GM23338 (cell line): ENCODE data around the gene ACAN.

ENCODE experiments used
- EZH2 ChIP-seq: fragments of 200-600 bp; sonication (generic); IDR thresholded peaks from one replicate; pipeline ENCODE4 v1.8.0; 2017; ENCODE audit warnings: antibody characterized with exemption, mild to moderate bottlenecking, low read depth; ENCODE audit not compliant: unreplicated experiment
- EZH2phosphoT487 ChIP-seq: fragments of 200-600 bp; sonication (generic); IDR thresholded peaks from one replicate; pipeline ENCODE4 v1.8.1; 2018; ENCODE audit warnings: antibody characterized with exemption; ENCODE audit not compliant: unreplicated experiment
- JUNB ChIP-seq: IDR thresholded peaks from one replicate; pipeline ENCODE4 v1.6.1; 2016; ENCODE audit warnings: antibody characterized with exemption; ENCODE audit not compliant: unreplicated experiment
- NANOG ChIP-seq: IDR thresholded peaks from 2 replicates; pipeline ENCODE4 v1.6.1; 2016; ENCODE audit warnings: antibody characterized with exemption, borderline replicate concordance
- POLR2AphosphoS5 ChIP-seq: IDR thresholded peaks from 2 replicates; pipeline ENCODE4 v1.6.1; 2016; ENCODE audit warnings: antibody characterized with exemption, low read depth
- STAT1 ChIP-seq: IDR thresholded peaks from one replicate; pipeline ENCODE4 v1.6.1; 2016; ENCODE audit warnings: antibody characterized with exemption; ENCODE audit not compliant: unreplicated experiment
- ZNF331 ChIP-seq: fragments of 250-450 bp; sonication (Bioruptor Pico); IDR thresholded peaks from 2 replicates; pipeline ENCODE4 v1.5.0; 2020; ENCODE audit warnings: low read depth, mild to moderate bottlenecking, moderate library complexity
- TF ChIP-seq, protein P1 (sequence below), 2 experiments: fragments of 200-600 bp in 1 of 2; sonication (generic) in 1 of 2; conservative IDR thresholded peaks; 2 replicates each; pipeline versions ENCODE4 v1.5.1 to v1.6.1; 2016 to 2017; ENCODE audit warnings: antibody characterized with exemption in 2 of 2, low read depth in 2 of 2, mild to moderate bottlenecking in 2 of 2, moderate library complexity in 1 of 2
- TF ChIP-seq, protein P2 (sequence below): IDR thresholded peaks from 2 replicates; pipeline ENCODE4 v1.6.1; 2016; ENCODE audit warnings: antibody characterized with exemption
- TF ChIP-seq, protein P3 (sequence below): fragments of 250-450 bp; sonication (Bioruptor Pico); IDR thresholded peaks from 2 replicates; pipeline ENCODE4 v1.5.0; 2020; ENCODE audit warnings: mild to moderate bottlenecking, moderate library complexity
- TF ChIP-seq, protein P4 (sequence below): IDR thresholded peaks from one replicate; pipeline ENCODE4 v1.6.1; 2018; ENCODE audit warnings: antibody characterized with exemption; ENCODE audit not compliant: unreplicated experiment

DNA sequence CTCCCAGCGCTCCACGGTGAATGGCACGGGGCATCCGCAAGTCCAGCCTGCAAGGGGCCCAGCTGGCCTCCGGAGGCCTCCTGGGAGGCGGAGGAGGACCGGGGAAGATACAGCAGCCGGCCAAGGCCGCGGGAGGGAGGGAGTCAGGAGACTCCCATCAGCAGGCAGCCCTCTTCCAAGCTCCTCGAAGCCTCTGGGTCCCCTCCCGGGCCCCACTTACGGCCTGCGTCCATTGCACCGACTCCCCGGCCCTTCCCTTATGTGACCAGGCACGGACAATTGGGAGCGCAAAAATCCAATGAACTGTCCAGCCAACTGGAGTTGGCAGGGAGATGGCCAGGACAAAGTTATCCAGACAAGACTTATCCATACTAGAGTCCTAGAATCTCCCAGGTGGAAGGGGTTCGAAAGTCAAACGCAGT lies 109.3 kb downstream of the ACAN start:
- TF ChIP-seq POLR2AphosphoS5, result no peak
- no peak for TF ChIP-seq EZH2
- TF ChIP-seq, protein P1, sequence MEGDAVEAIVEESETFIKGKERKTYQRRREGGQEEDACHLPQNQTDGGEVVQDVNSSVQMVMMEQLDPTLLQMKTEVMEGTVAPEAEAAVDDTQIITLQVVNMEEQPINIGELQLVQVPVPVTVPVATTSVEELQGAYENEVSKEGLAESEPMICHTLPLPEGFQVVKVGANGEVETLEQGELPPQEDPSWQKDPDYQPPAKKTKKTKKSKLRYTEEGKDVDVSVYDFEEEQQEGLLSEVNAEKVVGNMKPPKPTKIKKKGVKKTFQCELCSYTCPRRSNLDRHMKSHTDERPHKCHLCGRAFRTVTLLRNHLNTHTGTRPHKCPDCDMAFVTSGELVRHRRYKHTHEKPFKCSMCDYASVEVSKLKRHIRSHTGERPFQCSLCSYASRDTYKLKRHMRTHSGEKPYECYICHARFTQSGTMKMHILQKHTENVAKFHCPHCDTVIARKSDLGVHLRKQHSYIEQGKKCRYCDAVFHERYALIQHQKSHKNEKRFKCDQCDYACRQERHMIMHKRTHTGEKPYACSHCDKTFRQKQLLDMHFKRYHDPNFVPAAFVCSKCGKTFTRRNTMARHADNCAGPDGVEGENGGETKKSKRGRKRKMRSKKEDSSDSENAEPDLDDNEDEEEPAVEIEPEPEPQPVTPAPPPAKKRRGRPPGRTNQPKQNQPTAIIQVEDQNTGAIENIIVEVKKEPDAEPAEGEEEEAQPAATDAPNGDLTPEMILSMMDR (conservative IDR thresholded peaks at IDR 0.05; ENCODE audit: low read depth in 2 of 2), result no peak
- TF ChIP-seq, protein P2, sequence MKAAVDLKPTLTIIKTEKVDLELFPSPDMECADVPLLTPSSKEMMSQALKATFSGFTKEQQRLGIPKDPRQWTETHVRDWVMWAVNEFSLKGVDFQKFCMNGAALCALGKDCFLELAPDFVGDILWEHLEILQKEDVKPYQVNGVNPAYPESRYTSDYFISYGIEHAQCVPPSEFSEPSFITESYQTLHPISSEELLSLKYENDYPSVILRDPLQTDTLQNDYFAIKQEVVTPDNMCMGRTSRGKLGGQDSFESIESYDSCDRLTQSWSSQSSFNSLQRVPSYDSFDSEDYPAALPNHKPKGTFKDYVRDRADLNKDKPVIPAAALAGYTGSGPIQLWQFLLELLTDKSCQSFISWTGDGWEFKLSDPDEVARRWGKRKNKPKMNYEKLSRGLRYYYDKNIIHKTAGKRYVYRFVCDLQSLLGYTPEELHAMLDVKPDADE, result no peak
- TF ChIP-seq ZNF331 (CRISPR knock-in tag), result no peak
- TF ChIP-seq, protein P3, sequence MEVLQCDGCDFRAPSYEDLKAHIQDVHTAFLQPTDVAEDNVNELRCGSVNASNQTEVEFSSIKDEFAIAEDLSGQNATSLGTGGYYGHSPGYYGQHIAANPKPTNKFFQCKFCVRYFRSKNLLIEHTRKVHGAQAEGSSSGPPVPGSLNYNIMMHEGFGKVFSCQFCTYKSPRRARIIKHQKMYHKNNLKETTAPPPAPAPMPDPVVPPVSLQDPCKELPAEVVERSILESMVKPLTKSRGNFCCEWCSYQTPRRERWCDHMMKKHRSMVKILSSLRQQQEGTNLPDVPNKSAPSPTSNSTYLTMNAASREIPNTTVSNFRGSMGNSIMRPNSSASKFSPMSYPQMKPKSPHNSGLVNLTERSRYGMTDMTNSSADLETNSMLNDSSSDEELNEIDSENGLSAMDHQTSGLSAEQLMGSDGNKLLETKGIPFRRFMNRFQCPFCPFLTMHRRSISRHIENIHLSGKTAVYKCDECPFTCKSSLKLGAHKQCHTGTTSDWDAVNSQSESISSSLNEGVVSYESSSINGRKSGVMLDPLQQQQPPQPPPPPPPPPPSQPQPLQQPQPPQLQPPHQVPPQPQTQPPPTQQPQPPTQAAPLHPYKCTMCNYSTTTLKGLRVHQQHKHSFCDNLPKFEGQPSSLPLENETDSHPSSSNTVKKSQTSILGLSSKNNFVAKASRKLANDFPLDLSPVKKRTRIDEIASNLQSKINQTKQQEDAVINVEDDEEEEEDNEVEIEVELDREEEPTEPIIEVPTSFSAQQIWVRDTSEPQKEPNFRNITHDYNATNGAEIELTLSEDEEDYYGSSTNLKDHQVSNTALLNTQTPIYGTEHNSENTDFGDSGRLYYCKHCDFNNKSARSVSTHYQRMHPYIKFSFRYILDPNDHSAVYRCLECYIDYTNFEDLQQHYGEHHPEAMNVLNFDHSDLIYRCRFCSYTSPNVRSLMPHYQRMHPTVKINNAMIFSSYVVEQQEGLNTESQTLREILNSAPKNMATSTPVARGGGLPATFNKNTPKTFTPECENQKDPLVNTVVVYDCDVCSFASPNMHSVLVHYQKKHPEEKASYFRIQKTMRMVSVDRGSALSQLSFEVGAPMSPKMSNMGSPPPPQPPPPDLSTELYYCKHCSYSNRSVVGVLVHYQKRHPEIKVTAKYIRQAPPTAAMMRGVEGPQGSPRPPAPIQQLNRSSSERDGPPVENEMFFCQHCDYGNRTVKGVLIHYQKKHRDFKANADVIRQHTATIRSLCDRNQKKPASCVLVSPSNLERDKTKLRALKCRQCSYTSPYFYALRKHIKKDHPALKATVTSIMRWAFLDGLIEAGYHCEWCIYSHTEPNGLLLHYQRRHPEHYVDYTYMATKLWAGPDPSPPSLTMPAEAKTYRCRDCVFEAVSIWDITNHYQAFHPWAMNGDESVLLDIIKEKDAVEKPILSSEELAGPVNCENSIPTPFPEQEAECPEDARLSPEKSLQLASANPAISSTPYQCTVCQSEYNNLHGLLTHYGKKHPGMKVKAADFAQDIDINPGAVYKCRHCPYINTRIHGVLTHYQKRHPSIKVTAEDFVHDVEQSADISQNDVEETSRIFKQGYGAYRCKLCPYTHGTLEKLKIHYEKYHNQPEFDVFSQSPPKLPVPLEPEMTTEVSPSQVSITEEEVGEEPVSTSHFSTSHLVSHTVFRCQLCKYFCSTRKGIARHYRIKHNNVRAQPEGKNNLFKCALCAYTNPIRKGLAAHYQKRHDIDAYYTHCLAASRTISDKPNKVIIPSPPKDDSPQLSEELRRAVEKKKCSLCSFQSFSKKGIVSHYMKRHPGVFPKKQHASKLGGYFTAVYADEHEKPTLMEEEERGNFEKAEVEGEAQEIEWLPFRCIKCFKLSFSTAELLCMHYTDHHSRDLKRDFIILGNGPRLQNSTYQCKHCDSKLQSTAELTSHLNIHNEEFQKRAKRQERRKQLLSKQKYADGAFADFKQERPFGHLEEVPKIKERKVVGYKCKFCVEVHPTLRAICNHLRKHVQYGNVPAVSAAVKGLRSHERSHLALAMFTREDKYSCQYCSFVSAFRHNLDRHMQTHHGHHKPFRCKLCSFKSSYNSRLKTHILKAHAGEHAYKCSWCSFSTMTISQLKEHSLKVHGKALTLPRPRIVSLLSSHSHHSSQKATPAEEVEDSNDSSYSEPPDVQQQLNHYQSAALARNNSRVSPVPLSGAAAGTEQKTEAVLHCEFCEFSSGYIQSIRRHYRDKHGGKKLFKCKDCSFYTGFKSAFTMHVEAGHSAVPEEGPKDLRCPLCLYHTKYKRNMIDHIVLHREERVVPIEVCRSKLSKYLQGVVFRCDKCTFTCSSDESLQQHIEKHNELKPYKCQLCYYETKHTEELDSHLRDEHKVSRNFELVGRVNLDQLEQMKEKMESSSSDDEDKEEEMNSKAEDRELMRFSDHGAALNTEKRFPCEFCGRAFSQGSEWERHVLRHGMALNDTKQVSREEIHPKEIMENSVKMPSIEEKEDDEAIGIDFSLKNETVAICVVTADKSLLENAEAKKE (CRISPR knock-in tag), result no peak
- no peak for TF ChIP-seq JUNB
- no peak for TF ChIP-seq EZH2phosphoT487
- TF ChIP-seq, protein P4, sequence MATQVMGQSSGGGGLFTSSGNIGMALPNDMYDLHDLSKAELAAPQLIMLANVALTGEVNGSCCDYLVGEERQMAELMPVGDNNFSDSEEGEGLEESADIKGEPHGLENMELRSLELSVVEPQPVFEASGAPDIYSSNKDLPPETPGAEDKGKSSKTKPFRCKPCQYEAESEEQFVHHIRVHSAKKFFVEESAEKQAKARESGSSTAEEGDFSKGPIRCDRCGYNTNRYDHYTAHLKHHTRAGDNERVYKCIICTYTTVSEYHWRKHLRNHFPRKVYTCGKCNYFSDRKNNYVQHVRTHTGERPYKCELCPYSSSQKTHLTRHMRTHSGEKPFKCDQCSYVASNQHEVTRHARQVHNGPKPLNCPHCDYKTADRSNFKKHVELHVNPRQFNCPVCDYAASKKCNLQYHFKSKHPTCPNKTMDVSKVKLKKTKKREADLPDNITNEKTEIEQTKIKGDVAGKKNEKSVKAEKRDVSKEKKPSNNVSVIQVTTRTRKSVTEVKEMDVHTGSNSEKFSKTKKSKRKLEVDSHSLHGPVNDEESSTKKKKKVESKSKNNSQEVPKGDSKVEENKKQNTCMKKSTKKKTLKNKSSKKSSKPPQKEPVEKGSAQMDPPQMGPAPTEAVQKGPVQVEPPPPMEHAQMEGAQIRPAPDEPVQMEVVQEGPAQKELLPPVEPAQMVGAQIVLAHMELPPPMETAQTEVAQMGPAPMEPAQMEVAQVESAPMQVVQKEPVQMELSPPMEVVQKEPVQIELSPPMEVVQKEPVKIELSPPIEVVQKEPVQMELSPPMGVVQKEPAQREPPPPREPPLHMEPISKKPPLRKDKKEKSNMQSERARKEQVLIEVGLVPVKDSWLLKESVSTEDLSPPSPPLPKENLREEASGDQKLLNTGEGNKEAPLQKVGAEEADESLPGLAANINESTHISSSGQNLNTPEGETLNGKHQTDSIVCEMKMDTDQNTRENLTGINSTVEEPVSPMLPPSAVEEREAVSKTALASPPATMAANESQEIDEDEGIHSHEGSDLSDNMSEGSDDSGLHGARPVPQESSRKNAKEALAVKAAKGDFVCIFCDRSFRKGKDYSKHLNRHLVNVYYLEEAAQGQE, result no peak
- TF ChIP-seq NANOG, result no peak
- TF ChIP-seq STAT1, result no peak
